Body of pancreas (tissue), 4 donors: ENCODE data around the gene AGBL4.

ENCODE experiments used
- POLR2A ChIP-seq, 3 donors: fragments of 450-650 bp; IDR thresholded peaks; one replicate each; pipeline ENCODE4 v1.6.1; 2016; ENCODE audit warnings: antibody characterized with exemption in 3 of 3, mild to moderate bottlenecking in 2 of 3
- TF ChIP-seq, protein P1 (sequence below), 7 experiments: fragments of 450-650 bp in 4 of 7; fragments of 200-600 bp in 3 of 7; sonication (generic) in 3 of 7; IDR thresholded peaks; one replicate each; pipeline ENCODE4 v1.5.1; 2016 to 2019; ENCODE audit warnings: antibody characterized with exemption in 7 of 7

- no peak for TF ChIP-seq POLR2A (IDR thresholded peaks at IDR 0.05)
- TF ChIP-seq, protein P1, sequence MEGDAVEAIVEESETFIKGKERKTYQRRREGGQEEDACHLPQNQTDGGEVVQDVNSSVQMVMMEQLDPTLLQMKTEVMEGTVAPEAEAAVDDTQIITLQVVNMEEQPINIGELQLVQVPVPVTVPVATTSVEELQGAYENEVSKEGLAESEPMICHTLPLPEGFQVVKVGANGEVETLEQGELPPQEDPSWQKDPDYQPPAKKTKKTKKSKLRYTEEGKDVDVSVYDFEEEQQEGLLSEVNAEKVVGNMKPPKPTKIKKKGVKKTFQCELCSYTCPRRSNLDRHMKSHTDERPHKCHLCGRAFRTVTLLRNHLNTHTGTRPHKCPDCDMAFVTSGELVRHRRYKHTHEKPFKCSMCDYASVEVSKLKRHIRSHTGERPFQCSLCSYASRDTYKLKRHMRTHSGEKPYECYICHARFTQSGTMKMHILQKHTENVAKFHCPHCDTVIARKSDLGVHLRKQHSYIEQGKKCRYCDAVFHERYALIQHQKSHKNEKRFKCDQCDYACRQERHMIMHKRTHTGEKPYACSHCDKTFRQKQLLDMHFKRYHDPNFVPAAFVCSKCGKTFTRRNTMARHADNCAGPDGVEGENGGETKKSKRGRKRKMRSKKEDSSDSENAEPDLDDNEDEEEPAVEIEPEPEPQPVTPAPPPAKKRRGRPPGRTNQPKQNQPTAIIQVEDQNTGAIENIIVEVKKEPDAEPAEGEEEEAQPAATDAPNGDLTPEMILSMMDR (IDR thresholded peaks at IDR 0.05) = no peak
These were observed 1346.9 kb downstream of the AGBL4 start for GRCh38 chr1:48676822-48677221.
